ENCODE results near the gene SFR1.

The SFR1 gene

GRCh38 chr10:104076743-104077160 is 45.2 kb upstream of the SFR1 start:
- H3K4me3 ChIP-seq (ENCODE audit: low read length): no peak overlapping the region
- no peak for DNase-seq
- no peak overlapping the region for H3K9ac ChIP-seq (ENCODE audit: low read length)

GRCh38 chr10:104077247-104077646 is 44.7 kb upstream of the SFR1 start:
- H3K4me1 ChIP-seq (ENCODE audit: low read length): no peaks in the 10 kb centered on the region
- H3K4me2 ChIP-seq (ENCODE audit: low read depth, low read length): no peak overlapping the region
- no peak overlapping the region for H2AFZ ChIP-seq (ENCODE audit: low read length)
- no peak overlapping the region for H3K4me3 ChIP-seq (ENCODE audit: low read length)
- H3K9me3 ChIP-seq (replicated peaks; ENCODE audit: insufficient read depth, low read length): no peaks in the 10 kb centered on the region
- no peak overlapping the region for H3K27ac ChIP-seq (ENCODE audit: low read length)
- H3K9me2 ChIP-seq (replicated peaks; ENCODE audit: insufficient read depth, low read length): no peaks in the 10 kb centered on the region
- H3F3A ChIP-seq (ENCODE audit: insufficient read depth, low read length): no peaks in the 10 kb centered on the region
- no peaks in the 10 kb centered on the region for H3K36me3 ChIP-seq (replicated peaks; ENCODE audit: insufficient read depth, low read length)
- no peaks in the 10 kb centered on the region for H3K79me2 ChIP-seq (ENCODE audit: low read length)
- H3K9ac ChIP-seq (ENCODE audit: low read length): no peak overlapping the region
- no peak for DNase-seq
- H4K20me1 ChIP-seq (ENCODE audit: insufficient read depth, low read length): no peaks in the 10 kb centered on the region
- TF ChIP-seq EZH2phosphoT487 (IDR thresholded peaks at IDR 0.05; ENCODE audit: low read length) (no peak), EZH2 (optimal IDR thresholded peaks at IDR 0.05; ENCODE audit: low read depth, low read length) (no peak), CTCF (IDR thresholded peaks at IDR 0.05; ENCODE audit: low read length) (no peak)
- H3K27me3 ChIP-seq (replicated peaks; ENCODE audit: insufficient read depth, low read length): no peaks in the 10 kb centered on the region

More at GRCh38 chr10:104076743-104077160, 45.2 kb upstream of the SFR1 start:
- no peaks in the 10 kb centered on the region for H3K36me3 ChIP-seq (replicated peaks; ENCODE audit: insufficient read depth, low read length)
- H3F3A ChIP-seq (ENCODE audit: insufficient read depth, low read length): no peaks in the 10 kb centered on the region
- no peaks in the 10 kb centered on the region for H4K20me1 ChIP-seq (ENCODE audit: insufficient read depth, low read length)
- no peaks in the 10 kb centered on the region for H3K4me1 ChIP-seq (ENCODE audit: low read length)
- H3K4me2 ChIP-seq (ENCODE audit: low read depth, low read length): no peak overlapping the region
- H3K9me2 ChIP-seq (replicated peaks; ENCODE audit: insufficient read depth, low read length): no peaks in the 10 kb centered on the region
- TF ChIP-seq EZH2 (optimal IDR thresholded peaks at IDR 0.05; ENCODE audit: low read depth, low read length) (no peak), EZH2phosphoT487 (IDR thresholded peaks at IDR 0.05; ENCODE audit: low read length) (no peak), CTCF (IDR thresholded peaks at IDR 0.05; ENCODE audit: low read length) (no peak)
- no peaks in the 10 kb centered on the region for H3K9me3 ChIP-seq (replicated peaks; ENCODE audit: insufficient read depth, low read length)
- no peaks in the 10 kb centered on the region for H3K79me2 ChIP-seq (ENCODE audit: low read length)
- H2AFZ ChIP-seq (ENCODE audit: low read length): no peak overlapping the region
- no peak overlapping the region for H3K27ac ChIP-seq (ENCODE audit: low read length)
- H3K27me3 ChIP-seq (replicated peaks; ENCODE audit: insufficient read depth, low read length): no peaks in the 10 kb centered on the region

- no peaks in the 10 kb centered on the region for H3K9me3 ChIP-seq (replicated peaks; ENCODE audit: insufficient read depth, low read length)
- H4K20me1 ChIP-seq (ENCODE audit: insufficient read depth, low read length): no peaks in the 10 kb centered on the region
- no peaks in the 10 kb centered on the region for H3K79me2 ChIP-seq (ENCODE audit: low read length)
- no peaks in the 10 kb centered on the region for H3K27me3 ChIP-seq (replicated peaks; ENCODE audit: insufficient read depth, low read length)
- no peak overlapping the region for H3K4me3 ChIP-seq (ENCODE audit: low read length)
- no peak overlapping the region for H3K9ac ChIP-seq (ENCODE audit: low read length)
- H3K4me2 ChIP-seq (ENCODE audit: low read depth, low read length): no peak overlapping the region
- DNase-seq: no peak
- H3K9me2 ChIP-seq (replicated peaks; ENCODE audit: insufficient read depth, low read length): no peaks in the 10 kb centered on the region
- no peak overlapping the region for H3K27ac ChIP-seq (ENCODE audit: low read length)
- H3K36me3 ChIP-seq (replicated peaks; ENCODE audit: insufficient read depth, low read length): no peaks in the 10 kb centered on the region
- no peak overlapping the region for H2AFZ ChIP-seq (ENCODE audit: low read length)
- TF ChIP-seq EZH2 (optimal IDR thresholded peaks at IDR 0.05; ENCODE audit: low read depth, low read length) (no peak), CTCF (IDR thresholded peaks at IDR 0.05; ENCODE audit: low read length) (no peak), EZH2phosphoT487 (IDR thresholded peaks at IDR 0.05; ENCODE audit: low read length) (no peak)
- H3K4me1 ChIP-seq (ENCODE audit: low read length): no peaks in the 10 kb centered on the region
- no peaks in the 10 kb centered on the region for H3F3A ChIP-seq (ENCODE audit: insufficient read depth, low read length)
Measured at GRCh38 chr10:104077663-104078151, 44.3 kb upstream of the SFR1 start.

Data from MM.1S (cell line).